NCI-H446 (cell line): ENCODE data around the gene IFIT5.
A peak's percentile ranks its signal among the peaks of the same experiment; 100 is the strongest.
"Not testable (repeated sequence)": the region's sequence is repeated elsewhere in the genome, so short reads cannot be mapped to it uniquely, and the experiment has no call there.

Experiments
- DNase-seq, 2 experiments: peaks; one replicate each; lab custom pipeline; 2025; lab: John Stamatoyannopoulos, UW

IFIT5 gene

GRCh38 chr10:89392974-89393373 is 21.4 kb upstream of the IFIT5 start:
- DNase-seq: no peak

GRCh38 chr10:89393898-89394297 is 20.5 kb upstream of the IFIT5 start:
- no peak for DNase-seq

GRCh38 chr10:89395141-89395540 is 19.2 kb upstream of the IFIT5 start:
- no peak for DNase-seq

- no peak for DNase-seq
Observed at GRCh38 chr10:89398003-89398749, 16.2 kb upstream of the IFIT5 start.

GRCh38 chr10:89399956-89400355 is 14.4 kb upstream of the IFIT5 start:
- DNase-seq: no peak

- no peak for DNase-seq
Observed at GRCh38 chr10:89403043-89403442, 11.3 kb upstream of the IFIT5 start.

GRCh38 chr10:89404104-89405047 is 10.0 kb upstream of the IFIT5 start:
- no peak for DNase-seq

- not testable (repeated sequence) for DNase-seq
Observed at GRCh38 chr10:89406178-89406577, 8.2 kb upstream of the IFIT5 start.

GRCh38 chr10:89407792-89408191 is 6.6 kb upstream of the IFIT5 start:
- not testable (repeated sequence) for DNase-seq

- not testable (repeated sequence) for DNase-seq
Observed at GRCh38 chr10:89409282-89409681, 5.1 kb upstream of the IFIT5 start.

GRCh38 chr10:89410551-89410950 is 3.8 kb upstream of the IFIT5 start:
- not testable (repeated sequence) for DNase-seq

GRCh38 chr10:89411135-89411534 is 3.2 kb upstream of the IFIT5 start:
- DNase-seq: not testable (repeated sequence)

- not testable (repeated sequence) for DNase-seq
Observed at GRCh38 chr10:89412276-89412675, 2.1 kb upstream of the IFIT5 start.

GRCh38 chr10:89413398-89413912 is 913 bp upstream of the IFIT5 start:
- DNase-seq: no peak

GRCh38 chr10:89414879-89415821 is 782 bp downstream of the IFIT5 start:
- no peak for DNase-seq

GRCh38 chr10:89416465-89416864 is 2.1 kb downstream of the IFIT5 start:
- no peak for DNase-seq

GRCh38 chr10:89419548-89419947 is 5.2 kb downstream of the IFIT5 start:
- DNase-seq: no peak

- DNase-seq: no peak
Observed at GRCh38 chr10:89421018-89421476, 6.7 kb downstream of the IFIT5 start.

- DNase-seq: no peak
Observed at GRCh38 chr10:89425000-89425399, 10.6 kb downstream of the IFIT5 start.

GRCh38 chr10:89426230-89426868 is 12.0 kb downstream of the IFIT5 start:
- peak; percentile 26 to 50 for DNase-seq

GRCh38 chr10:89427629-89428028 is 13.3 kb downstream of the IFIT5 start:
- no peak for DNase-seq
